SK-N-SH (cell line): ENCODE measurements around the gene SLC17A9. TPM values are rescaled to one million over a fixed set of nuclear protein-coding genes. Genes with fewer than 3 reads are reported as not detected.

Source experiments
- CTCF ChIA-PET: fragments of 300-600, 350-600 bp; formaldehyde crosslinking; extraction: SDS; loops from one replicate; lab custom pipeline; 2021; lab: Yijun Ruan, JAX
- POLR2A ChIA-PET: fragments of 350-600 bp; sonication (Branson Sonifier 250); formaldehyde crosslinking; extraction: SDS; loops from one replicate; lab custom pipeline; 2020; ENCODE audit warnings: antibody characterized with exemption, inconsistent platforms; lab: Yijun Ruan, JAX
- DNase-seq: peaks from one replicate; pipeline ENCODE4 v3.0.0; 2012
- H2AFZ ChIP-seq: fragments of 200-600 bp; sonication (generic); 2 replicates; pipeline ENCODE4 v1.8.1; 2016; ENCODE audit warnings: antibody characterized with exemption, mild to moderate bottlenecking, low read depth
- H3F3A ChIP-seq: fragments of 200-600 bp; sonication (generic); replicated peaks from 2 replicates; pipeline ENCODE3; 2016; ENCODE audit warnings: antibody characterized with exemption, mild to moderate bottlenecking; ENCODE audit not compliant: insufficient read depth
- H3K27ac ChIP-seq, 2 experiments: fragments of 200-500 bp in 1 of 2; fragments of 200-600 bp in 1 of 2; sonication (Bioruptor generic) in 1 of 2; sonication (generic), shearing (Covaris generic) in 1 of 2; 2 replicates each; pipeline versions ENCODE4 v1.5.1 to v1.6.1; 2014 to 2016; ENCODE audit warnings: low read depth in 2 of 2, inconsistent platforms in 1 of 2, low read length in 1 of 2, mild to moderate bottlenecking in 1 of 2, mixed read lengths in 1 of 2
- H3K27me3 ChIP-seq: fragments of 200-600 bp; sonication (generic), shearing (Covaris generic); 2 replicates; pipeline ENCODE4 v1.6.1; 2016; ENCODE audit warnings: mixed run types; ENCODE audit not compliant: insufficient read depth
- H3K36me3 ChIP-seq, 2 experiments: fragments of 200-500 bp in 1 of 2; fragments of 200-600 bp in 1 of 2; sonication (Bioruptor generic) in 1 of 2; sonication (generic) in 1 of 2; replicated peaks in 1 of 2; 2 replicates each; pipeline versions ENCODE3 to v1.5.1; 2014 to 2016; ENCODE audit warnings: low read length in 1 of 2, mild to moderate bottlenecking in 1 of 2; ENCODE audit not compliant: insufficient read depth in 2 of 2, control insufficient read depth in 1 of 2
- H3K4me1 ChIP-seq, 2 experiments: fragments of 200-500 bp in 1 of 2; fragments of 200-600 bp in 1 of 2; sonication (Bioruptor generic) in 1 of 2; sonication (generic), shearing (Covaris generic) in 1 of 2; 2 replicates each; pipeline versions ENCODE4 v1.5.1 to v1.6.1; 2014 to 2016; ENCODE audit warnings: low read depth in 1 of 2, low read length in 1 of 2, mixed run types in 1 of 2; ENCODE audit not compliant: insufficient read depth in 2 of 2, control insufficient read depth in 1 of 2
- H3K4me2 ChIP-seq: fragments of 200-600 bp; sonication (generic), shearing (Covaris generic); 2 replicates; pipeline ENCODE4 v1.6.1; 2017; ENCODE audit warnings: mixed run types
- H3K4me3 ChIP-seq, 2 experiments: fragments of 200-500 bp in 1 of 2; fragments of 200-600 bp in 1 of 2; sonication (Bioruptor generic) in 1 of 2; sonication (generic), shearing (Covaris generic) in 1 of 2; 2 replicates each; pipeline versions ENCODE4 v1.5.1 to v1.8.1; 2014 to 2016; ENCODE audit warnings: low read depth in 2 of 2, inconsistent platforms in 1 of 2, low read length in 1 of 2, mild to moderate bottlenecking in 1 of 2, mixed read lengths in 1 of 2, moderate library complexity in 1 of 2
- H3K79me2 ChIP-seq: fragments of 200-600 bp; sonication (generic); 2 replicates; pipeline ENCODE4 v1.8.1; 2017; ENCODE audit warnings: mild to moderate bottlenecking; ENCODE audit not compliant: insufficient read depth
- H3K9ac ChIP-seq: fragments of 200-600 bp; sonication (generic); 2 replicates; pipeline ENCODE4 v1.6.1; 2017; ENCODE audit warnings: mixed run types
- H3K9me2 ChIP-seq: fragments of 200-600 bp; sonication (generic); 2 replicates; pipeline ENCODE4 v1.6.1; 2017; ENCODE audit warnings: mixed run types
- H3K9me3 ChIP-seq: fragments of 200-600 bp; sonication (generic); 2 replicates; pipeline ENCODE4 v1.6.1; 2017; ENCODE audit warnings: mixed run types, mild to moderate bottlenecking, moderate library complexity
- H4K20me1 ChIP-seq: fragments of 200-600 bp; sonication (generic); 2 replicates; pipeline ENCODE4 v1.6.1; 2017; ENCODE audit warnings: mild to moderate bottlenecking, mixed run types; ENCODE audit not compliant: insufficient read depth
- CHD2 ChIP-seq: fragments of 150-350 bp; IDR thresholded peaks from 2 replicates; pipeline ENCODE4 v1.6.1; 2018; ENCODE audit warnings: low read length; ENCODE audit not compliant: partially characterized antibody
- ELF1 ChIP-seq: IDR thresholded peaks from 2 replicates; pipeline ENCODE4 v1.4.0; 2012
- EZH2phosphoT487 ChIP-seq: fragments of 200-600 bp; sonication (generic); IDR thresholded peaks from 2 replicates; pipeline ENCODE4 v1.6.1; 2017; ENCODE audit warnings: low read depth, mixed run types, mild to moderate bottlenecking, antibody characterized with exemption, moderate library complexity, borderline replicate concordance
- FOSL2 ChIP-seq: IDR thresholded peaks from 2 replicates; pipeline ENCODE4 v1.4.0; 2012; ENCODE audit warnings: low read depth, mild to moderate bottlenecking, moderate library complexity, borderline replicate concordance
- FOXJ3 ChIP-seq: sonication (generic); formaldehyde crosslinking; IDR thresholded peaks from 2 replicates; pipeline ENCODE4 v1.5.1; 2020; ENCODE audit warnings: mild to moderate bottlenecking, missing genetic modification reagents
- FOXM1 ChIP-seq: IDR thresholded peaks from 2 replicates; pipeline ENCODE4 v1.4.0; 2012; ENCODE audit warnings: low read depth, mild to moderate bottlenecking
- GABPA ChIP-seq: IDR thresholded peaks from 2 replicates; pipeline ENCODE4 v1.4.0; 2012; ENCODE audit warnings: low read depth, mild to moderate bottlenecking
- JUND ChIP-seq: IDR thresholded peaks from 2 replicates; pipeline ENCODE4 v1.4.0; 2012
- MEF2A ChIP-seq: IDR thresholded peaks from 2 replicates; pipeline ENCODE4 v1.4.0; 2012; ENCODE audit warnings: low read depth, borderline replicate concordance
- MXI1 ChIP-seq: IDR thresholded peaks from 2 replicates; pipeline ENCODE4 v1.6.1; 2012; ENCODE audit warnings: mild to moderate bottlenecking, low read depth, low read length, improper control_type of control experiment
- NFIC ChIP-seq: IDR thresholded peaks from 2 replicates; pipeline ENCODE4 v1.4.0; 2012; ENCODE audit warnings: borderline replicate concordance
- NRF1 ChIP-seq: IDR thresholded peaks from 2 replicates; pipeline ENCODE4 v1.6.1; 2012; ENCODE audit warnings: low read depth, mild to moderate bottlenecking, low read length
- PBX3 ChIP-seq: IDR thresholded peaks from 2 replicates; pipeline ENCODE4; 2012
- POLR2AphosphoS5 ChIP-seq: IDR thresholded peaks from 2 replicates; pipeline ENCODE4 v1.6.1; 2012; ENCODE audit warnings: low read depth, low read length
- RCOR1 ChIP-seq: fragments of 150-350 bp; IDR thresholded peaks from 2 replicates; pipeline ENCODE4 v1.6.1; 2017; ENCODE audit warnings: antibody characterized with exemption, low read length
- RFX5 ChIP-seq: IDR thresholded peaks from 2 replicates; pipeline ENCODE4 v1.6.1; 2012; ENCODE audit warnings: mild to moderate bottlenecking, improper control_type of control experiment, low read length
- SIN3A ChIP-seq: IDR thresholded peaks from 2 replicates; pipeline ENCODE4 v1.6.1; 2012; ENCODE audit warnings: low read depth, mild to moderate bottlenecking, low read length, moderate library complexity, borderline replicate concordance
- SMC3 ChIP-seq: IDR thresholded peaks from 2 replicates; pipeline ENCODE4 v1.6.1; 2012; ENCODE audit warnings: low read depth, low read length, improper control_type of control experiment
- TAF1 ChIP-seq: IDR thresholded peaks from 2 replicates; pipeline ENCODE4 v1.6.1; 2012; ENCODE audit warnings: low read depth, mild to moderate bottlenecking, low read length, moderate library complexity, borderline replicate concordance
- TCF12 ChIP-seq: IDR thresholded peaks from 2 replicates; pipeline ENCODE4 v1.4.0; 2012
- USF2 ChIP-seq: fragments of 150-350 bp; IDR thresholded peaks from 2 replicates; pipeline ENCODE4 v1.6.1; 2017; ENCODE audit warnings: antibody characterized with exemption, low read length, low read depth, borderline replicate concordance
- YY1 ChIP-seq: IDR thresholded peaks from 2 replicates; pipeline ENCODE4 v1.4.0; 2012; ENCODE audit warnings: low read depth, mild to moderate bottlenecking
- WGBS: methylation state at CpG from one replicate; pipeline ENCODE4 v1.1.6; 2017; ENCODE audit warnings: low lambda C conversion rate; 5-methylcytosine and 5-hydroxymethylcytosine counted together
- polyA plus RNA-seq, 3 experiments: library from polyadenylated mRNA; depleted of rRNA; stranded (reverse); fragments of >200 nt; gene quantifications; 2 replicates each; pipeline ENCODE4 v1.2.3, GENCODE V29; 2012
- TF ChIP-seq, protein P1 (sequence below): IDR thresholded peaks from 2 replicates; pipeline ENCODE4 v1.4.0; 2012; ENCODE audit warnings: low read depth
- TF ChIP-seq, protein P2 (sequence below): IDR thresholded peaks from 2 replicates; pipeline ENCODE4 v1.6.1; 2012; ENCODE audit warnings: mild to moderate bottlenecking, low read depth, low read length, moderate library complexity
- TF ChIP-seq, protein P3 (sequence below): fragments of 200-600 bp; sonication (generic); IDR thresholded peaks from 2 replicates; pipeline ENCODE4 v1.6.1; 2017; ENCODE audit warnings: antibody characterized with exemption, mild to moderate bottlenecking, moderate library complexity

SLC17A9 gene
- polyA plus RNA-seq, 1 of the 3 experiments (the other 2 are of a cell fraction), result not detected

DNA sequence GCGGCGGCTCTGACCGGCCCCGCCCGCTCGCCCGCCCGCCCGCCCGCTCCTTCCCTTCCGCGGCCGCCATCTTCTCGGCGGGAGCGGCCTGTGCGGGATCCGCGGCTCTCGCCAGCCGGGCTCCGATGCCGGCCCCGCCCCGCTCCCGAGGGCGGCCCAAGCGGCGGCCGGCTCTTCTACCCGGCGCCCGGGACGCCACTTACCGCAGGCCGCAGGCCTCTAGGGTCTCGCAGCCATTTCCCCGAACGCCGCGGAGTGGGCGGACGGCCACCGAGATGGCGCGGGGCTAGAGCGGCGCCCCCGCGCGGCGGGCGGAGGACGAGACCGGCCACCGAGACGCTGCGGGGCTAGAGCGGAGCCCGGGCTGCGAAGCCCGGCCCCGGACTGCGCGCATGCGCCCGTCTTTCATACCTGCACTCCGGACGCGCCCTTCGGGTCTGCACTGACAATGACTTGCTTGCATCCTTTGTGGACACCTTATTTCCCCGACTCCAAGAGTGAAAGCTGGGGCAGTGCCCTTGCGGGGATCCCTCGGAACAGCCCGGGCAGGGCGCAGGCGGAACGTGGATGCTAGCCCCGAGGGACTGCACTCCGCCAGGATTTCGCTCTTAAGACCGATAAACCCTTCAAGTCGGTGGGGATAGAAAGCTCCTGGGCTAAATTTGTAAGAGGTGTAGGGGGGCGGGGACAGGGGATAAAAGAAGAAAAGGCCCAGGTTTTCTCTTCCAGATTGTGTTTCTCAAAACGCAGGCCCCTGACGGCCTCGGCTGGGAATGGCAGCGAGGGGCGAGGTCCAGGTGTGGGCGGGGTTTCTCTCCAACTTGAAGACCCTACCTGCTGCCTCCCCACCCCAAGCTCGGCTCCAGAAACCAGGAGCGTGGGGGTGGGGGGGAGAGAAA, 26.0 kb upstream of the SLC17A9 start, which contains the start of gene DIDO1:
Gene DIDO1, minus strand, starts transcription at position 277 of the 899 bp plus-strand sequence.
- H3K27ac ChIP-seq, result peak within 1 kb of the TSS; percentile 86 to 88
- H3F3A ChIP-seq, result peaks cover 26% of the 10 kb centered on the region
- ChIA-PET CTCF (interaction anchor here (0.8 to 12.2 kb wide), 9 partner anchors 10 to 104 kb away, joined by 3 to 127 read pairs (median 4); partner anchors contain the start of gene GID8), POLR2A (interaction anchor here (2.1 kb wide), 1 partner anchor 11 kb away, joined by 8 read pairs; the partner anchor contains the start of gene GID8)
- peak within 1 kb of the TSS; percentile 97 for H3K9ac ChIP-seq
- peaks cover 15 to 27% of the 10 kb centered on the region in 2 experiments; a peak in 3 of 4 replicates for H3K4me1 ChIP-seq
- H3K4me2 ChIP-seq, result peak within 1 kb of the TSS; percentile 85
- H3K27me3 ChIP-seq, result no peaks in the 10 kb centered on the region
- peak within 1 kb of the TSS; percentile 67; the same call in 1 of the 2 replicates for H2AFZ ChIP-seq
- peaks cover 0 to 5% of the 10 kb centered on the region in 2 experiments for H3K36me3 ChIP-seq
- 22% methylated on average over 17 of the region's 92 CpGs for WGBS
- H4K20me1 ChIP-seq, result peaks cover 59% of the 10 kb centered on the region
- peak within 1 kb of the TSS; percentile 86 to 95 for H3K4me3 ChIP-seq
- peak; percentile 99 for DNase-seq
- peaks cover 97% of the 10 kb centered on the region for H3K79me2 ChIP-seq
- no peaks in the 10 kb centered on the region for H3K9me2 ChIP-seq
- H3K9me3 ChIP-seq, result no peaks in the 10 kb centered on the region
- TF ChIP-seq YY1 (peak; percentile 80), SIN3A (peak; percentile 64; the same call in 1 of the 2 replicates), MXI1 (peak; percentile 36; the same call in 1 of the 2 replicates), MEF2A (no peak), ELF1 (no peak), JUND (no peak), NFIC (no peak), NRF1 (peak; percentile 87), RCOR1 (no peak), FOXJ3 (CRISPR knock-in tag) (no peak), CHD2 (peak; percentile 64), TAF1 (peak; percentile 91), GABPA (no peak), RFX5 (no peak), USF2 (no peak), TCF12 (no peak), FOXM1 (no peak), FOSL2 (no peak), SMC3 (no peak), EZH2phosphoT487 (no peak), PBX3 (no peak), POLR2AphosphoS5 (peak; percentile 67; the same call in 1 of the 2 replicates)
- TF ChIP-seq, protein P1, sequence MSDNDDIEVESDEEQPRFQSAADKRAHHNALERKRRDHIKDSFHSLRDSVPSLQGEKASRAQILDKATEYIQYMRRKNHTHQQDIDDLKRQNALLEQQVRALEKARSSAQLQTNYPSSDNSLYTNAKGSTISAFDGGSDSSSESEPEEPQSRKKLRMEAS, result no peak
- TF ChIP-seq, protein P2, sequence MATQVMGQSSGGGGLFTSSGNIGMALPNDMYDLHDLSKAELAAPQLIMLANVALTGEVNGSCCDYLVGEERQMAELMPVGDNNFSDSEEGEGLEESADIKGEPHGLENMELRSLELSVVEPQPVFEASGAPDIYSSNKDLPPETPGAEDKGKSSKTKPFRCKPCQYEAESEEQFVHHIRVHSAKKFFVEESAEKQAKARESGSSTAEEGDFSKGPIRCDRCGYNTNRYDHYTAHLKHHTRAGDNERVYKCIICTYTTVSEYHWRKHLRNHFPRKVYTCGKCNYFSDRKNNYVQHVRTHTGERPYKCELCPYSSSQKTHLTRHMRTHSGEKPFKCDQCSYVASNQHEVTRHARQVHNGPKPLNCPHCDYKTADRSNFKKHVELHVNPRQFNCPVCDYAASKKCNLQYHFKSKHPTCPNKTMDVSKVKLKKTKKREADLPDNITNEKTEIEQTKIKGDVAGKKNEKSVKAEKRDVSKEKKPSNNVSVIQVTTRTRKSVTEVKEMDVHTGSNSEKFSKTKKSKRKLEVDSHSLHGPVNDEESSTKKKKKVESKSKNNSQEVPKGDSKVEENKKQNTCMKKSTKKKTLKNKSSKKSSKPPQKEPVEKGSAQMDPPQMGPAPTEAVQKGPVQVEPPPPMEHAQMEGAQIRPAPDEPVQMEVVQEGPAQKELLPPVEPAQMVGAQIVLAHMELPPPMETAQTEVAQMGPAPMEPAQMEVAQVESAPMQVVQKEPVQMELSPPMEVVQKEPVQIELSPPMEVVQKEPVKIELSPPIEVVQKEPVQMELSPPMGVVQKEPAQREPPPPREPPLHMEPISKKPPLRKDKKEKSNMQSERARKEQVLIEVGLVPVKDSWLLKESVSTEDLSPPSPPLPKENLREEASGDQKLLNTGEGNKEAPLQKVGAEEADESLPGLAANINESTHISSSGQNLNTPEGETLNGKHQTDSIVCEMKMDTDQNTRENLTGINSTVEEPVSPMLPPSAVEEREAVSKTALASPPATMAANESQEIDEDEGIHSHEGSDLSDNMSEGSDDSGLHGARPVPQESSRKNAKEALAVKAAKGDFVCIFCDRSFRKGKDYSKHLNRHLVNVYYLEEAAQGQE, result peak; percentile 35; the same call in 1 of the 2 replicates
- TF ChIP-seq, protein P3, sequence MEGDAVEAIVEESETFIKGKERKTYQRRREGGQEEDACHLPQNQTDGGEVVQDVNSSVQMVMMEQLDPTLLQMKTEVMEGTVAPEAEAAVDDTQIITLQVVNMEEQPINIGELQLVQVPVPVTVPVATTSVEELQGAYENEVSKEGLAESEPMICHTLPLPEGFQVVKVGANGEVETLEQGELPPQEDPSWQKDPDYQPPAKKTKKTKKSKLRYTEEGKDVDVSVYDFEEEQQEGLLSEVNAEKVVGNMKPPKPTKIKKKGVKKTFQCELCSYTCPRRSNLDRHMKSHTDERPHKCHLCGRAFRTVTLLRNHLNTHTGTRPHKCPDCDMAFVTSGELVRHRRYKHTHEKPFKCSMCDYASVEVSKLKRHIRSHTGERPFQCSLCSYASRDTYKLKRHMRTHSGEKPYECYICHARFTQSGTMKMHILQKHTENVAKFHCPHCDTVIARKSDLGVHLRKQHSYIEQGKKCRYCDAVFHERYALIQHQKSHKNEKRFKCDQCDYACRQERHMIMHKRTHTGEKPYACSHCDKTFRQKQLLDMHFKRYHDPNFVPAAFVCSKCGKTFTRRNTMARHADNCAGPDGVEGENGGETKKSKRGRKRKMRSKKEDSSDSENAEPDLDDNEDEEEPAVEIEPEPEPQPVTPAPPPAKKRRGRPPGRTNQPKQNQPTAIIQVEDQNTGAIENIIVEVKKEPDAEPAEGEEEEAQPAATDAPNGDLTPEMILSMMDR, result peak; percentile 56
